C1 segment of cervical spinal cord (tissue), 14 donors: ENCODE data around the gene ZSWIM6.

Source experiments
- DNase-seq, 14 donors: peaks; one replicate each; lab custom pipeline; 2025; lab: John Stamatoyannopoulos, UW

Gene ZSWIM6

DNA sequence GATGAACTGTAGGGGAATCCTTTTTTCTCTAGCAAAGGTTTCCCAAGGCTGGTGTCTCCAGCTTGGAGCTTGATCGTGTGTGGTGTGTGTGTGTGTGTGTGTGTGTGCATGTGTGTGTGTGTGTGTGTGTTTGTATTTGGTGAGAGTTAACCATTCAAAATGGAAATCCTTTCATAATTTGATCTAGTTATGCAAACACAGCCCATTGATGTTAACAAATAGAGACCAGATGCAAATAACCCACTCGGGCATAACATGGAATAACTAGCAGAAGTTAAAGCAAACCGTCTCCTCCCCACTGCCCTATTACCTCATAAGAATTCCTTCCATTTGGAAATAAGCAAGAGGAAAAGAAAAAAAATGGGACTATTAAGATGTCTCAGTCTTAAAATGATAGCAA, 24.9 kb upstream of the ZSWIM6 start:
- DNase-seq, result no peak

- no peak for DNase-seq
These were observed 24.4 kb upstream of the ZSWIM6 start for GRCh38 chr5:61307611-61308010.

DNA sequence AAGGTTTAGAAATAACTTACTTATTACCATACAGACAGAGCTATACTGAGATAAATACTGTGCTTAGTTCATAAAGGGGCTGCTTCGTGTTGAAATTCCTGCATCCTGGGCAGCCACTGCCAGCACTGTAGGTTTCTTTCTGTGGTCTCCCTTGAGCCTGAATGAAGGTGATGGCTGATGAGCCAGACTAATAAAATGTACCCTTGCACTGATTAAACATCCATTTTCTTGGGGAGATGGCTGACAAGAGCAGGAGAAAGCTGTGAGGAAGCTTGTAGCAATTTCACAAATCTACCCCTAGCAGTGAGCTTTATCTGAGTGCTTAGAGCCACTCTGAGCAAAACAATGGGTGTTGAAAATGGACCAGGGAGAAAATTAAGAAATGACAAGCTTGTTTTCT, 23.3 kb upstream of the ZSWIM6 start:
- DNase-seq, result no peak

GRCh38 chr5:61309115-61309514, 22.9 kb upstream of the ZSWIM6 start:
- no peak for DNase-seq

GRCh38 chr5:61311056-61311610, 20.9 kb upstream of the ZSWIM6 start:
- no peak for DNase-seq

DNA sequence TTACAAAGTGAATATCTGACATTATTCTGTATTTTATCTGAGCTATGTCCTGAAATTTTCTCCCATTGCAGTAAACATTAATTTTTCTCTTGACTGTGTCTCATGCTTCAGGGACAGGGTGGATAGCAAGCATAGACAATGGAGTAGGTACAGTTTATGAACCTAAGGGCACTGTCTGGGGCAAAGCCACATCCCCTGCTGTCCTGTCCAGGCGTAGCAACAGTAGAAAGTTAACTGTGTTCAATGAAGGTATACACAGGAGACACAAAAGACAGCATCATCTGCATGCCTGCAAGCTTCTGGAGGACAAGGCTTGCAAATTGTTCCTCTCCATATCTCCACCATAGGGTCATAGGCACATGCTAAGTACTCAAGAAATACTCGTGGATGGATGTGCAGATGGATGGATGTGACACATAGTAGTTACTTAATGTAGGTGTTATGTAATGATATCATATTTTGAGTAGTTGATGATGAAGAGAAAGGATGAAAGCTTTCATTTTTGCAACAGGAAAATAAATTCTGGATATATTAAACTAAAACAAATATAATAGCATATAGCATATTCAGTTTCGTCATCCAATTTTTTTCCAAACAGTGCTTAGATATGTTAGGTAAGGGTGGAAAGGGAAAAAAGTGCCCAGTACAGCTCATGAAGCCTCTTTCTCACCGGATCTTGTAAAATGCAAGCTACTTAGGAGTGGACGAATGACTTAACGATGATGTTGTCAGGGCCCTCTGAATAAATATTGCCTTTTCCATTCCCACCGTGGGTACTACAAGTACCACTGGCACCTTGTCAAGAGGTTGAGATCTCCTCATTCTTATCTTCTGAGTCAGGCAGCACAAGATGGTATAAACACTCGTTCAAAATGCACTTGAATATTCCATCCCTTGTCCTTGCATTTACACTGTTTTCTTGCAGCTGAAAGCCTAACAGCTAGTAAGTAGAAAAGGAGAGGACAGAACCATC, 19.9 kb upstream of the ZSWIM6 start:
- no peak for DNase-seq

DNA sequence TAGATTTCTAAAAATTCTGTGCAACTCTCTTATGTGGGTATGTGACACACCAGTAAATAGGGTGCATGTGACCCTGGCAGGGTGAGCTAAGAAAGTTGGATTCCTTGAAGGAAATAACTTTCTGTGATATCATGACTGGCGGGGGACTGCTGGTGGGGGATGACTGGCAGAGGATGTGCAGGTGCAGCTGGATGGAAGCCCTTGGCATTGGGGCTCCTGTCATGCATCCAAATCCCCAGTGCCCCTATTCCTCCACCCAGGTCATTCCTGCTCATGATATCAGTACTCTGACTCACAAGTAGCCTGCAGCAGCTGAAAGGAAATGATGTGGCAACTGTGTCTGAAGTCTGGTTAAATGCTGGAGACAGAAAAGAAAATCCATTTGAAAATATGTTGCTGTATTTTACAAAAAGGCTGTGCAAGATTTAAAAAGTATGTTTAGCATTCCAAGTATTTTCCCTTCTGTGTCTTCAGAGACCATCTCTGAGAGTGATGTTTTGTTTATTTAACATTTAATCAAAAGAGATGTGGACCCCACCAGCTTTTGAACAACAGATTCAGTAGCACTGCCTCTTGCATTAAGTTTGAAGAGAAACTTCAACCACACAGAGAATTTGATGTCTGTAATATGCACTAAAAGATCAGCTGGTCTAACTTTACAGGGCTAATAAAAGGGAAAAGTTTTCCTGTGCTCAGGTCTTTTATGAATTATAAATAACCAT, 17.9 kb upstream of the ZSWIM6 start:
- peak in 1 of 14 donors; percentile 22 for DNase-seq

GRCh38 chr5:61318376-61318775, 13.7 kb upstream of the ZSWIM6 start:
- no peak for DNase-seq

DNA sequence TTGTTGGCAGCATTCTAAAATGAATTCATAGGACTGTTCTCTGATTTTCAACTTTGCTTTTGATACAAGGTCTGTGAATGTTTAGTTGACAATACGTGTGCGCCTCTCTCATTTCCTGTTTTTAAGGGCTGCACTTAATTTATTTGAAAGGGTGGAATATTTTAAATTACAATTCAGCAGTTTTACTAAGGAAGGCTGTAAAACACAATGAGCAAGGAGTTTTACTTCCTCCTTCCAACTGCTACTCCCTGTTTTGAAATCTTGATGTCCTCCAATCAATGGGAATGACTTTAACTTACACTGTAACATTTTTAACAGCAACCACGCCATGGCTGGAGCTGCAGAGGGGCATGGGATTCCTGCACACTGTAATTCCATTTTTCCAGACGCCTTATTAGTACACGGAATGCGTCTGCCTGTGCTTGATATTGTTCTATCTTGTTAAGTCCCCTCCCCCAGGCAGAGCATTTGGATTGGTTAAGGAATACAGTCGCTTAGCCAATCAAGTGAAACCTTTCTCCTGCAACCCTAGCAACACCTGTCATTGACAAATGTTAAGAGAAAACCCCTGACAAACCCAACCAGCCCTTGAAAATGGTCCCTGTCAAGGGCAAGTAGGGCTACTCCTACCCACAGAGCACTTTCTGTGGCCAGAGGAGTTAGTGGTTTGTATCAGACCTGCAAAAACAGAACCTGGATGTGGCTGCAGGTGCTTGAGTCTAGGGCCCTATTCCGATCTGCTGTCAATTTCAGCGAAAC, 12.5 kb upstream of the ZSWIM6 start:
- DNase-seq, result peak in 1 of 14 donors; percentile 14

DNA sequence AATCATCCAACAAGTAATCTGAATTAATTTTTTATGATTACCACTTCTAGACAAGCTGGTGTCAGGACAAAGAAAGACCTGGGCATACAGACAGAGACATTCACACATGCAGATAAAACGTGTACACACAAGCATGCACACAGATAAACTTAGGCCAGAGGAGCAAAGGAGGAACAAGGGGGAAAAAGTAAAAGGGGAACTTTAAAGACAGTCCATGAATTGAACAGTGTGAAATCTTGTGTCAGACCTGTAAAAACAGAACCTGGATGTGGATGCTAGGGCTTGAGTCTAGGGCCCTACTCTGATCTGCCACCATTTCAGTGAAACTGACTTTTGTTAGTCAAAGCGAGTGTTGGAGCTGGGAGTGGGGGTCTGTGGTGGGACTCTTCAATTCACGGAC, 11.2 kb upstream of the ZSWIM6 start:
- DNase-seq, result no peak

DNA sequence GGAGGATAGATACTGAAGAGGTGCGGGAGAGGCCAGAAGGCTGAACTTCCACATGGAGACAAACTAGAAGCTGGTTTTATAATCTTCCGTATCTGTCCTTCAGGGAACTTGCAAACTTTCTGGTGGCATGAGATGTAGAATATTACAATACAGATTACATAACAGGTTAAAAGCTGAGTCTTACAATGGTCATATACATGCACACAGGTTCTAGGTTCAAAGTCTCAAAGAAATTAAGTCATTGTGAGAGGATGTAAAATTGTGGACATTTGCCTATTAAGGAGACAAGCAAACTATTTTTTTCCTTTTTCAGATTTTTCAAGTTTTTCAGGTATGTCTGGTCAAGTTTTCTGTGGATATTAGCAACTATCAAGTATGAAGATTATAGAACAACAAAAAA, 10.4 kb upstream of the ZSWIM6 start:
- no peak for DNase-seq

- no peak for DNase-seq
These were observed 9.0 kb upstream of the ZSWIM6 start for GRCh38 chr5:61322738-61323725.

GRCh38 chr5:61327760-61328753, 4.0 kb upstream of the ZSWIM6 start:
- DNase-seq, result no peak

GRCh38 chr5:61328791-61329549, 3.1 kb upstream of the ZSWIM6 start:
- DNase-seq, result no peak

DNA sequence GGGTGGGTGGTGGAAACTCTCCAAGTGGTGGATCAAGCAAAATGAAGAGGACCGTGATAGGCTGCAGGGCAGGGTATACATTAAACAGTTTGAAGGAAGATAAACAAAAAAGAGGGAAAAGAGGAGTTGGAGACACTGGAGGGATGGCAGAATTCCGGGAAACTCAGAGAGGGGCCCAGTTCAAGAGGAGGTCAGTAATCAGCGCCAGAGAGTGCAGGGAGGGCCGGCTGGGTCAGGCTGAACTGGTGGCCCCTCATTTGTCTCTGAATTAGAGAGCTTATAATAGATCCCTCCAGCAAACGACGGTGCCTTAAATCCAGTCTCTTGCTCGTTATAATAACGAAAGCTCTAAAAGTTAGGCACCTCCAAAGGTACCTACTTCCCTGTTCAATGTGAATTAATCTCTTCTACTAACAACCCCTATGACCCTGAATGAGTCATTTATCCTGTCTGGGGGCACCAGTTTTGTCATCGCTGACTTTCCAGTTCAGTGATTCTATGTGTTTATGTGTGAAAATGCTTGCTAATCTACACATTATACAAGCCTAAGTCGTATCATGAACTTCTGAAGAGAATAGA, 2.4 kb upstream of the ZSWIM6 start:
- DNase-seq, result no peak

GRCh38 chr5:61330341-61330844, 1.7 kb upstream of the ZSWIM6 start:
- DNase-seq, result peak in 8 of 14 donors; percentile 53 to 77 (median 62)

- DNase-seq, result peak in 11 of 14 donors; percentile 71 to 87 (median 80)
These were observed 1.1 kb upstream of the ZSWIM6 start for GRCh38 chr5:61330845-61331406.
